ENCODE data around the gene SMAD6. TPM values are rescaled to one million over a fixed set of nuclear protein-coding genes. Genes with fewer than 3 reads are reported as not detected.
A peak's percentile ranks its signal among the peaks of the same experiment; 100 is the strongest.

The SMAD6 gene
- total RNA-seq, 4 donors from 2014 or later, result 59.3 to 118 (median 62.3) TPM

DNA sequence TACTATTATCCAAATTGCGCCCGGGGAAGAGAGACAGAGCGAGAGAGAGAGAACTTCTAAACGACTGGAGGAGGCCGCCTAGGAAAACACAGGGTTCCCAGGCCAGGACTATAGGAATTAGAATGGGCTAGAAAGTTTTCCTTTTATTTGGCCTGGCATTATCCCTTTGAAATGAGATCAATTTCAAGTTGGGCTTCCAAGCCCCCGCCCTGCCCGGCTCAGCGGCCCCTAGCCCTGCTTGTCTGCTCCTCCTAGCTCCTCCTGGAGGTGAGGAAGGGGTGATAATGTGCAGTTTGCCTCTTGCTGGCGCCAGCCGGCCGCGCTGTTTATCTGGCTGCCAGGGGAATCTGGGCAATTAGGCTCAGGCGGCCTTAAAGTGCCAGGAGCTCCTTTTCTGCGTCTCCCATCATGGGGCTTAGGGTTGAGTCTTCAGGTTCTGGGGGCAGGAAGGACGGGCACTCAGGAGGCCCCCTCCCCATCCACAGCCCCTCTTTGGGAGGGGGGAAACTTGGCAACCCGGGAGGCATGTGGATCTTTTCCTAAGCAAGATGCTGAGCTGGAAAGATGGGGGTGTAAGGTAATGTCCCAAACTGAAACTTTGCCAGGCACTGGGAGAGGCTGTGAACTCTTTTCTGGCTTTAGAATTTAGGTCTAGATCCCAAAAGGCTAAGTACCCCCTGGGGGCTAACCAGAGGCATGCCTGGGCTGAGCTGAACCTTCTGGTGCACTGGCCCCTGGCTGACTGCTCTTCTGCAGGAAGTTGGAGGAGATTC is 5.5 kb downstream of the SMAD6 start:
- peak in 1 of 2 donors; percentile 51 for TF ChIP-seq POLR2A (IDR thresholded peaks at IDR 0.05)
- TF ChIP-seq, protein P1, sequence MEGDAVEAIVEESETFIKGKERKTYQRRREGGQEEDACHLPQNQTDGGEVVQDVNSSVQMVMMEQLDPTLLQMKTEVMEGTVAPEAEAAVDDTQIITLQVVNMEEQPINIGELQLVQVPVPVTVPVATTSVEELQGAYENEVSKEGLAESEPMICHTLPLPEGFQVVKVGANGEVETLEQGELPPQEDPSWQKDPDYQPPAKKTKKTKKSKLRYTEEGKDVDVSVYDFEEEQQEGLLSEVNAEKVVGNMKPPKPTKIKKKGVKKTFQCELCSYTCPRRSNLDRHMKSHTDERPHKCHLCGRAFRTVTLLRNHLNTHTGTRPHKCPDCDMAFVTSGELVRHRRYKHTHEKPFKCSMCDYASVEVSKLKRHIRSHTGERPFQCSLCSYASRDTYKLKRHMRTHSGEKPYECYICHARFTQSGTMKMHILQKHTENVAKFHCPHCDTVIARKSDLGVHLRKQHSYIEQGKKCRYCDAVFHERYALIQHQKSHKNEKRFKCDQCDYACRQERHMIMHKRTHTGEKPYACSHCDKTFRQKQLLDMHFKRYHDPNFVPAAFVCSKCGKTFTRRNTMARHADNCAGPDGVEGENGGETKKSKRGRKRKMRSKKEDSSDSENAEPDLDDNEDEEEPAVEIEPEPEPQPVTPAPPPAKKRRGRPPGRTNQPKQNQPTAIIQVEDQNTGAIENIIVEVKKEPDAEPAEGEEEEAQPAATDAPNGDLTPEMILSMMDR (IDR thresholded peaks at IDR 0.05), result peak in 2 of 6 experiments; percentile 15 to 18
- DNase-seq, result peak; percentile 75 to 78
- H3K27me3 ChIP-seq, result no peaks in the 10 kb centered on the region
- no peaks in the 10 kb centered on the region for H3K9me3 ChIP-seq
- peak overlapping the region in 1 of 3 donors; percentile 42 for H3K4me3 ChIP-seq (replicated peaks in 1 of 3)
- 25 to 35% methylated on average over 15 to 16 of the region's 16 CpGs for WGBS, 2 donors
- peaks cover 45 to 69% of the 10 kb centered on the region in 2 donors for H3K4me1 ChIP-seq
- intact Hi-C loops (cut with DNase I), result no loop called here
- H3K36me3 ChIP-seq, result no peaks in the 10 kb centered on the region
- H3K27ac ChIP-seq, result peak overlapping the region; percentile 78 to 87 (median 87)

- no peaks in the 10 kb centered on the region for H3K27me3 ChIP-seq
- intact Hi-C loops (cut with DNase I), result no loop called here
- WGBS, 2 donors, result 94 to 95% methylated on average over 7 of the region's 7 CpGs
- H3K27ac ChIP-seq, result peak overlapping the region in 2 of 3 donors; percentile 78 to 87
- TF ChIP-seq, protein P1 (IDR thresholded peaks at IDR 0.05), result no peak
- no peak for TF ChIP-seq POLR2A (IDR thresholded peaks at IDR 0.05)
- no peaks in the 10 kb centered on the region for H3K36me3 ChIP-seq
- H3K4me3 ChIP-seq (replicated peaks in 1 of 3), result no peak overlapping the region
- peaks cover 49 to 72% of the 10 kb centered on the region in 2 donors for H3K4me1 ChIP-seq
- DNase-seq, result no peak
- H3K9me3 ChIP-seq, result no peaks in the 10 kb centered on the region
These were observed 6.4 kb downstream of the SMAD6 start for GRCh38 chr15:66708389-66708788.

- 97% methylated on average over 5 of the region's 5 CpGs for WGBS, 2 donors
- Histone ChIP-seq H3K36me3 (no peaks in the 10 kb centered on the region), H3K9me3 (no peaks in the 10 kb centered on the region), H3K4me1 (peaks cover 55 to 84% of the 10 kb centered on the region in 2 donors), H3K27ac (peak overlapping the region in 2 of 3 donors; percentile 15 to 87), H3K27me3 (no peaks in the 10 kb centered on the region), H3K4me3 (replicated peaks in 1 of 3) (no peak overlapping the region)
- DNase-seq, result no peak
- TF ChIP-seq, protein P1 (IDR thresholded peaks at IDR 0.05), result no peak
- intact Hi-C loops (cut with DNase I), result no loop called here
These were observed 7.8 kb downstream of the SMAD6 start for GRCh38 chr15:66709884-66710283.

DNA sequence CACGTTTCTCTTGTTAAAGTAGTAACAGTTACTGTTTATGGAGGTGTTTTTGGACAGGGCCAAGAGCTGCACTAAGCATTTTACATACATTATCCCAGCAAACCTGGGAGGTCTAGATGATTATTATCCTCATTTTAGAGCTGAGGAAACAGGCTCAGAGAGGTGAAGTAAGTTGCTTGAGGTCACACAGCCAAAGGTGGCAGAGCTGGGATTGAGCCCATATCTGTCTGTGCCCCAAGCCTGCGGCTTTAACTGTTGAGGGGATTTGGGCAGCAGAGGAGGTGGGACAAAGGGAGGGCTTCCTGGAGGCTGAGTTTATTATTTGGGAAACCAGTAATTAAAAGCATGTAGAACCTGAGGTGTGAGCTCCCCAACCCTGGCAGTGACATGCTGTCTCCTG is 9.2 kb downstream of the SMAD6 start:
- 33 to 68% methylated on average over 2 of the region's 2 CpGs for WGBS, 2 donors
- peaks cover 55 to 85% of the 10 kb centered on the region in 2 donors for H3K4me1 ChIP-seq
- intact Hi-C loops (cut with DNase I), result no loop called here
- H3K27me3 ChIP-seq, result no peaks in the 10 kb centered on the region
- peak overlapping the region in 2 of 3 donors; percentile 29 to 42 for H3K27ac ChIP-seq
- no peaks in the 10 kb centered on the region for H3K9me3 ChIP-seq
- TF ChIP-seq, protein P1 (IDR thresholded peaks at IDR 0.05), result no peak
- TF ChIP-seq POLR2A (IDR thresholded peaks at IDR 0.05), result no peak
- H3K4me3 ChIP-seq (replicated peaks in 1 of 3), result no peak overlapping the region
- no peak for DNase-seq
- H3K36me3 ChIP-seq, result peaks cover under 1% of the 10 kb centered on the region in 2 donors

- TF ChIP-seq POLR2A (IDR thresholded peaks at IDR 0.05), result no peak
- TF ChIP-seq, protein P1 (IDR thresholded peaks at IDR 0.05), result no peak
- Histone ChIP-seq H3K4me1 (peaks cover 50 to 86% of the 10 kb centered on the region in 2 donors), H3K4me3 (replicated peaks in 1 of 3) (no peak overlapping the region), H3K9me3 (no peaks in the 10 kb centered on the region), H3K27ac (peak overlapping the region in 2 of 3 donors; percentile 29 to 42), H3K27me3 (no peaks in the 10 kb centered on the region), H3K36me3 (peaks cover 3 to 5% of the 10 kb centered on the region in 2 donors)
- DNase-seq, result no peak
- intact Hi-C loops (cut with DNase I), result no loop called here
- 58 to 68% methylated on average over 5 of the region's 5 CpGs for WGBS, 2 donors
These were observed 9.8 kb downstream of the SMAD6 start for GRCh38 chr15:66711862-66712261.
